ENCODE measurements around the gene PFKFB4. TPM values are rescaled to one million over a fixed set of nuclear protein-coding genes. Genes with fewer than 3 reads are reported as not detected.

PFKFB4 gene
- total and polyA plus RNA-seq, 3 experiments from 2014 or later, result 1.3 to 2.2 (median 1.8) TPM

DNA sequence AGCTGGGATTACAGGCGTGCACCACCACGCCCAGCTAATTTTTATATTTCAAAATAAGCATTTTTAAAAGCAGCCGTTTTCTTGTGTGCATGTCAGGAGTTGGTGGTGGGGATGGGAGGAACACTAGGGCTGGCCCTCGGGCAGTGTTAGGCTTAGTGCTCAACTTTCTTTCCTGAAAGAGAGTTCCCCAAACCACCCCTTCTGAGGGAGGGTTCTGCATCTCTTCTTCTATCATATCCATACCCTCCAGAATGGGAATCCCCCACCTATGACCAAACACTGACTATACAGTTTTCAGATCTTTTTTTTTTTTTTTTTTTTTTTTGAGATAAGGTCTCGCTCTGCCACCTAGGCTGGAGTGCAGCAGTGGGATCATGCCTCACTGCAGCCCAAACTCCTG lies 12.5 kb downstream of the PFKFB4 start:
- no peak for DNase-seq
- no peaks in the 10 kb centered on the region for H3K27me3 ChIP-seq (ENCODE audit: insufficient read depth, low read length, poor library complexity, severe bottlenecking)
- no peaks in the 10 kb centered on the region for H3K36me3 Mint-ChIP-seq
- no peak overlapping the region for H3K27ac Mint-ChIP-seq
- H3K27me3 Mint-ChIP-seq, result peaks cover 0 to 3% of the 10 kb centered on the region in 2 donors
- ChIA-PET CTCF (interaction anchor here (0.8 kb wide), 1 partner anchor 112 kb away, joined by 3 read pairs; no protein-coding TSS in a partner anchor), POLR2A (no interaction called here)
- no peak overlapping the region for H3K4me3 Mint-ChIP-seq
- H3K36me3 ChIP-seq (ENCODE audit: insufficient read depth, low read length), result no peaks in the 10 kb centered on the region
- no peak overlapping the region for H3K4me3 ChIP-seq (ENCODE audit: low read length)
- peaks cover 8% of the 10 kb centered on the region for H3K4me1 ChIP-seq (ENCODE audit: insufficient read depth, low read length)
- no peaks in the 10 kb centered on the region for H3K9me3 ChIP-seq (ENCODE audit: low read length)
- no peaks in the 10 kb centered on the region for H3K9me3 Mint-ChIP-seq
- H3K4me1 Mint-ChIP-seq, result peaks cover 0 to 3% (median 3%) of the 10 kb centered on the region in 3 donors
- no peak overlapping the region for H3K27ac ChIP-seq (ENCODE audit: low read depth, low read length)

DNA sequence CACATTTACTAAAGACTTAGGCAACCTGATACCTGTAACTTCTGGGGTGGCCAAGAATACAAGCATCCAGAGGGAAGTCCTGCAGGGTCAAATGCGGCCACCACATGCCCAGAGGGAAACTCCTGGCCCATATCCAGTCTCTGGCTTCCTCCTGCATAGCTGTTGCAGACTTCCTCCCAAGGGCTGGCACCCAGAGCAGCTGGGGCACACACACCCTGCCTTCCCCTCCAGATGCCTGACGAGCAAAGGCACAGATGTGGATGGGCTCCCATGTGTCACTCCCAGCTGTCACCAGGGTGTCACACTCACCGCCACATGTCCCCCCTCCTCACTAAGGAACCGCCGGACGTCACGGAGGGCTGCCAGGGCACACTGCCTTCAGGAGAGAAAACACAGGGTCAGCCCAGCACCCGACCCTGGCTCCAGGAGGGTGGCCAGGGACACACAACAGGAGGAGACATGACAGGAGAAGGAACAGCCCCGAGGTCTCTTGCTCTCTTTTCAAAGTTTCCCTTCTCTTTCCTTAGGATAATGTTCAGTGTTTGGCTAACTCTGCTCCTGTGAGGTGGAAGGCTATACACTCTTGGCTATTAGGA lies 13.2 kb downstream of the PFKFB4 start:
- Histone ChIP-seq H3K36me3 (ENCODE audit: insufficient read depth, low read length) (no peaks in the 10 kb centered on the region), H3K27me3 (ENCODE audit: insufficient read depth, low read length, poor library complexity, severe bottlenecking) (no peaks in the 10 kb centered on the region), H3K4me3 (ENCODE audit: low read length) (no peak overlapping the region), H3K9me3 (ENCODE audit: low read length) (no peaks in the 10 kb centered on the region), H3K27ac (ENCODE audit: low read depth, low read length) (no peak overlapping the region), H3K4me1 (ENCODE audit: insufficient read depth, low read length) (peaks cover under 1% of the 10 kb centered on the region)
- no peaks in the 10 kb centered on the region for H3K4me1 Mint-ChIP-seq
- no peaks in the 10 kb centered on the region for H3K9me3 Mint-ChIP-seq
- H3K27ac Mint-ChIP-seq, result no peak overlapping the region
- H3K4me3 Mint-ChIP-seq, result no peak overlapping the region
- ChIA-PET POLR2A (no interaction called here), CTCF (no interaction called here)
- no peaks in the 10 kb centered on the region for H3K36me3 Mint-ChIP-seq
- peaks cover 0 to 3% of the 10 kb centered on the region in 2 donors for H3K27me3 Mint-ChIP-seq
- DNase-seq, result no peak

DNA sequence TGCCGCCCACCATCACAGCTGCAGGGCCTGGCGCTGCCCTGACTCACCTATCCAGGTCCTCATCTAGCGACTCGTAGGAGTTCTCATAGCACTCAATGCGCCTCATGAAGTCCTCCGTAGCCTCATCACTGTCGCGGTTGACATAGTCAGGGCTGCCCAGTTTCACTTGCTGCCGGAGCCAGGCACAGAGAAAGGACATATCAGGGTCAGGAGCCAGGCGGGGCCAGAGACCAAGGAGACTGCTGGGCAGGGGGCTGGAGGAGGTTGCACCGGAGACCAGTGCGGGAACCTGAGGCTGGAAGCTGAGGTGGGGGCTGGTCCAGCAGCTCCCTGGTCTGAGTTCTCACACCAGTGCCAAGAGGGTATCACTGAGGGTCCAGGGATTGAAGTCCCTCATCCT lies 18.2 kb downstream of the PFKFB4 start:
- H3K27ac ChIP-seq (ENCODE audit: low read depth, low read length), result no peak overlapping the region
- ChIA-PET POLR2A (no interaction called here), CTCF (no interaction called here)
- Mint-ChIP-seq H3K9me3 (no peaks in the 10 kb centered on the region), H3K4me1 (no peaks in the 10 kb centered on the region), H3K36me3 (no peaks in the 10 kb centered on the region), H3K27ac (no peak overlapping the region), H3K27me3 (peaks cover 0 to 2% of the 10 kb centered on the region in 2 donors), H3K4me3 (no peak overlapping the region)
- H3K27me3 ChIP-seq (ENCODE audit: insufficient read depth, low read length, poor library complexity, severe bottlenecking), result no peaks in the 10 kb centered on the region
- DNase-seq, result no peak
- no peaks in the 10 kb centered on the region for H3K36me3 ChIP-seq (ENCODE audit: insufficient read depth, low read length)
- H3K9me3 ChIP-seq (ENCODE audit: low read length), result no peaks in the 10 kb centered on the region
- H3K4me3 ChIP-seq (ENCODE audit: low read length), result no peak overlapping the region
- no peaks in the 10 kb centered on the region for H3K4me1 ChIP-seq (ENCODE audit: insufficient read depth, low read length)

DNA sequence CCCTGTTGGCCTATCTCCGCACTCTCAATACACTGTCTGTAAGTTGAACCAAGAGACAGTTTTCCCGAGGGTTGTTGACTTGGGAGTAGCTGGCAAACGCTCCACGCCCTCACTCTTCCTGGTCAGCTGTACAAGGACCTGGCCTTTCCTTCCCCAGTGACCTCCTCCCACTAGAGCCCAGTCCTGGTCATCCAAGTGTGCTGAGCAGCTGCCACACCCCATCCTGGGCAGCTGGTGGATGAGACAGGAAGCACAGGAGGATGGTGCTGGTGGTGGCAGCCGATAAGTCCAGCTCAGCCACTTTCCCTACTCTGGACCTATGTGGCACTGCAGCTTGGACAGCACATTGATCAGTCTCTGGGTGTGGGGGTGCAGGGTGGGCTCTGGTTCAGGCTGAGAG lies 19.8 kb downstream of the PFKFB4 start:
- Histone ChIP-seq H3K36me3 (ENCODE audit: insufficient read depth, low read length) (no peaks in the 10 kb centered on the region), H3K4me3 (ENCODE audit: low read length) (no peak overlapping the region), H3K27me3 (ENCODE audit: insufficient read depth, low read length, poor library complexity, severe bottlenecking) (no peaks in the 10 kb centered on the region), H3K4me1 (ENCODE audit: insufficient read depth, low read length) (no peaks in the 10 kb centered on the region), H3K27ac (ENCODE audit: low read depth, low read length) (no peak overlapping the region), H3K9me3 (ENCODE audit: low read length) (no peaks in the 10 kb centered on the region)
- no peaks in the 10 kb centered on the region for H3K36me3 Mint-ChIP-seq
- H3K4me3 Mint-ChIP-seq, result no peak overlapping the region
- CTCF ChIA-PET, result no interaction called here
- no peaks in the 10 kb centered on the region for H3K9me3 Mint-ChIP-seq
- peaks cover 0 to 3% (median 0%) of the 10 kb centered on the region in 3 donors for H3K4me1 Mint-ChIP-seq
- peaks cover 0 to 3% of the 10 kb centered on the region in 2 donors for H3K27me3 Mint-ChIP-seq
- DNase-seq, result no peak
- POLR2A ChIA-PET, result no interaction called here
- H3K27ac Mint-ChIP-seq, result no peak overlapping the region

DNA sequence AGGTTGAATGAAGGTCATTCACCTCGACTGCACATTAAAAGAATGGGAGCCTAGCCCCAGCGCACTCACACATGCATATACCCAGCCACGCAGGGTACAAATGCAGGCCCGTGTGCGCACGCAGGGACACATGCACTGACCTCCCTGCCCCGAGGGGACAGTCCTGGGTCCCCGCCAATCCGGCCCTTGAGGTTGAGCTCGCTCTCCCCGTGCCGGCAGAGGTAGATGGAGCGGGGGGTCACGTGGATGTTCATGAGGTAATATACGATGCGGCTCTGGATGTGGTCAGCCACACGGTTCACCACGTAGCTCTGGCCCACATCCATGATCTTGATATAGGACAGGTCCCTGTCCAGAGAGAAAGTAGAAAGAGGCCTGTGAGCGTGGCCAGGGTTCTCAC lies 20.5 kb downstream of the PFKFB4 start:
- Histone ChIP-seq H3K4me3 (ENCODE audit: low read length) (no peak overlapping the region), H3K9me3 (ENCODE audit: low read length) (no peaks in the 10 kb centered on the region), H3K27ac (ENCODE audit: low read depth, low read length) (no peak overlapping the region), H3K27me3 (ENCODE audit: insufficient read depth, low read length, poor library complexity, severe bottlenecking) (no peaks in the 10 kb centered on the region), H3K36me3 (ENCODE audit: insufficient read depth, low read length) (no peaks in the 10 kb centered on the region), H3K4me1 (ENCODE audit: insufficient read depth, low read length) (no peaks in the 10 kb centered on the region)
- Mint-ChIP-seq H3K9me3 (no peaks in the 10 kb centered on the region), H3K4me3 (no peak overlapping the region), H3K27ac (no peak overlapping the region), H3K36me3 (no peaks in the 10 kb centered on the region), H3K27me3 (peaks cover 0 to 4% of the 10 kb centered on the region in 2 donors), H3K4me1 (peaks cover 0 to 3% (median 0%) of the 10 kb centered on the region in 3 donors)
- ChIA-PET POLR2A (no interaction called here), CTCF (no interaction called here)
- DNase-seq, result no peak

DNA sequence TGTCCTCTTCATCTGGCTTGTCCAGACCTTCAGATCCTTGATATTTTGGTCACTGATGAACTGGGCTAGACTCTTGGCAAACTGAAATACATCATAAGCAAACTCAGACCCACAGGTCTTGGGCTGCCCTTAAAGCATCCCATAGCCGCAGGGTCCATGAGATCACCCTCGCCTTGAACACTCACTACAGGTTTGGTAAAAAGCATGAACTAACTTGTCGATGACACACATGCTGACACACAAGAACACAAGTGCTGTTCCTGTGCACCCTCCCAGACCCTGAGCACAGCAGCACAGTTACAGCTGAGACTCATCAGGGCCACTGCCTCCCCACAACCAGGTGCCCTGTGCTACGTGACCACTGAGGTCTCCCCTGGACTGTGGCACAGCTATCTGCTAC lies 21.0 kb downstream of the PFKFB4 start:
- Mint-ChIP-seq H3K27ac (no peak overlapping the region), H3K27me3 (peaks cover 0 to 4% of the 10 kb centered on the region in 2 donors), H3K4me1 (peaks cover 0 to 3% (median 0%) of the 10 kb centered on the region in 3 donors), H3K4me3 (no peak overlapping the region), H3K36me3 (no peaks in the 10 kb centered on the region), H3K9me3 (no peaks in the 10 kb centered on the region)
- Histone ChIP-seq H3K27ac (ENCODE audit: low read depth, low read length) (no peak overlapping the region), H3K36me3 (ENCODE audit: insufficient read depth, low read length) (no peaks in the 10 kb centered on the region), H3K4me3 (ENCODE audit: low read length) (no peak overlapping the region), H3K4me1 (ENCODE audit: insufficient read depth, low read length) (no peaks in the 10 kb centered on the region), H3K9me3 (ENCODE audit: low read length) (no peaks in the 10 kb centered on the region), H3K27me3 (ENCODE audit: insufficient read depth, low read length, poor library complexity, severe bottlenecking) (no peaks in the 10 kb centered on the region)
- ChIA-PET POLR2A (no interaction called here), CTCF (no interaction called here)
- DNase-seq, result no peak

DNA sequence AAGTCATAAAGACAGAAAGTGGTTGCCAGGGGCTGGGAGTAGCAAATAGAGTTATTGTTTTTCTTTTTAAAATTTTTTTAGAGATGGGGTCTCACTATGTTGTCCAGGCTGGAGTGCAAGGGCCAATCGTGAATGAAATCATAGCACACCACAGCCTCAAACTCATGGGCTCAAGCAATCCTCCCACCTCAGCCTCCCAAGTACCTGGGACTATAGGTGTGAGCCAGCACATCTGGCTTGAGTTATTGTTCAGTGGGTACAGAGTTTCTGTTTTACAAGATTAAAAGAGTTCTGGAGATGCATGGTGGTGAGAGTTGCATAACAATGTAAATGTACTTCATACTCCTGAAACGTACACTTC lies 23.6 kb downstream of the PFKFB4 start:
- POLR2A ChIA-PET, result no interaction called here

DNA sequence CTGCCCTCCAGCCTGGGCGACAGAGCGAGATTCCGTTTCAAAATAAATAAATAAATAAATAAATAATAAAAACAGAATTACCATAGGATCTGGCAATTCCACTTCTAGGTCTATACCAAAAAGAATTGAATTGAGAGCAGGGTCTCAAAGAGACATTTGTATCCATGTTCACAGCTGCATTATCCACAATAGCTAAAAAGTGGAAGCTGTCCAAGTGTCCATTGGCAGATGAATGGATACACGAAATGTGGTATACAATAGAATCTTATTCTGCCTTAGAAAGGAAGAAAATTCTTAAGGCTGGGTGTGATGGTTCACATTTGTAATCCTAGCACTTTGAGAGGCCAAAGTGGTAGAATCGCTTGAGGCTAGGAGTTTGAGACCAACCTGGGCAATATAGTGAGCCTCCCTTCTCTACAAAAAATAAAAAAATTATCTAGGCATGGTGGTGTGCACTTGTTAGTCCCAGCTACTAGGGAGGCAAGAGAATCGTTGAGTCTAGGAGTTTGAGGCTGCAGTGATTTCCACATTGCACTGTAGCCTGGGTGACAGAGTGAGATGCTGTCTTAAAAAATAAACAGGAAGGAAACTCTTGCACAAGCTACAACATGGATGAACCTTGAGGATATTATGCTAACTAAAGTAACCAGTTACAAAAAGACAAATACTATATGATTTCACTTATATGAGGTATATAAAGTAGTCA lies 24.2 kb downstream of the PFKFB4 start:
- no peak overlapping the region for H3K27ac ChIP-seq (ENCODE audit: low read depth, low read length)
- no peaks in the 10 kb centered on the region for H3K9me3 ChIP-seq (ENCODE audit: low read length)
- DNase-seq, result no peak
- Mint-ChIP-seq H3K4me1 (peaks cover 0 to 3% (median 0%) of the 10 kb centered on the region in 3 donors), H3K4me3 (no peak overlapping the region), H3K27ac (peak overlapping the region in 1 of 8 donors; percentile 32), H3K9me3 (no peaks in the 10 kb centered on the region), H3K27me3 (peaks cover 0 to 4% of the 10 kb centered on the region in 2 donors), H3K36me3 (no peaks in the 10 kb centered on the region)
- no peaks in the 10 kb centered on the region for H3K27me3 ChIP-seq (ENCODE audit: insufficient read depth, low read length, poor library complexity, severe bottlenecking)
- H3K36me3 ChIP-seq (ENCODE audit: insufficient read depth, low read length), result no peaks in the 10 kb centered on the region
- ChIA-PET POLR2A (no interaction called here), CTCF (interaction anchor here (1.1 to 2.1 kb wide), 2 partner anchors 10 to 97 kb away, joined by 4 to 5 read pairs; no protein-coding TSS in a partner anchor)
- H3K4me1 ChIP-seq (ENCODE audit: insufficient read depth, low read length), result no peaks in the 10 kb centered on the region
- no peak overlapping the region for H3K4me3 ChIP-seq (ENCODE audit: low read length)

More for the DNA sequence above, 23.6 kb downstream of the PFKFB4 start:
- CTCF ChIA-PET, result interaction anchor here (2.1 kb wide), 1 partner anchor 97 kb away, joined by 5 read pairs; no protein-coding TSS in a partner anchor
- Histone ChIP-seq H3K36me3 (ENCODE audit: insufficient read depth, low read length) (no peaks in the 10 kb centered on the region), H3K9me3 (ENCODE audit: low read length) (no peaks in the 10 kb centered on the region), H3K27ac (ENCODE audit: low read depth, low read length) (no peak overlapping the region), H3K4me1 (ENCODE audit: insufficient read depth, low read length) (no peaks in the 10 kb centered on the region), H3K27me3 (ENCODE audit: insufficient read depth, low read length, poor library complexity, severe bottlenecking) (no peaks in the 10 kb centered on the region), H3K4me3 (ENCODE audit: low read length) (no peak overlapping the region)
- DNase-seq, result no peak
- no peaks in the 10 kb centered on the region for H3K9me3 Mint-ChIP-seq
- peak overlapping the region in 1 of 8 donors; percentile 19 for H3K27ac Mint-ChIP-seq
- H3K36me3 Mint-ChIP-seq, result no peaks in the 10 kb centered on the region
- peaks cover 0 to 3% (median 0%) of the 10 kb centered on the region in 3 donors for H3K4me1 Mint-ChIP-seq
- H3K4me3 Mint-ChIP-seq, result no peak overlapping the region
- peaks cover 0 to 4% of the 10 kb centered on the region in 2 donors for H3K27me3 Mint-ChIP-seq
